HG03460 (cell line): ENCODE measurements around the gene ERGIC3.

ENCODE experiments used
- ATAC-seq: cut with Tn5 transposase; IDR thresholded peaks from one replicate; pipeline ENCODE4 v1.9.1; 2021; ENCODE audit not compliant: unreplicated experiment

ERGIC3 gene

DNA sequence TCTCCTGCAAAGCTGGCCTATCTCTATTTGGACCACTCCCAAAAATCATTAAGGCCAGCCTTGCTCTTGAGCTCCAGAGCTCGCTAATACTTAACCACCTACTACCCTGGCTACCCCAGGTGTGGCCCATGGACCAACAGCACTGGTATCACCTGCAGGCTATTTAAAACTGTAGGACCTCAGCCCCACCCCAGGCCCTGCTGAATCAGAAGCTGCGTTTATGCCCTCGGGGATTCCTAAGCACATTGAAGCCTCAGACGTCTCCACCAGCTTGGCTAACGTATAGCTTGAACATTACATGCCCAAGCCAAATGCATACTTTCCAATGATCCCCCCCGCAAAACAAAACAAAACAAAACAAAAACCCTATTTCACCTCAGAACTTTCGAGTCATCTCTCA is 54.0 kb downstream of the ERGIC3 start:
- no peak for ATAC-seq

DNA sequence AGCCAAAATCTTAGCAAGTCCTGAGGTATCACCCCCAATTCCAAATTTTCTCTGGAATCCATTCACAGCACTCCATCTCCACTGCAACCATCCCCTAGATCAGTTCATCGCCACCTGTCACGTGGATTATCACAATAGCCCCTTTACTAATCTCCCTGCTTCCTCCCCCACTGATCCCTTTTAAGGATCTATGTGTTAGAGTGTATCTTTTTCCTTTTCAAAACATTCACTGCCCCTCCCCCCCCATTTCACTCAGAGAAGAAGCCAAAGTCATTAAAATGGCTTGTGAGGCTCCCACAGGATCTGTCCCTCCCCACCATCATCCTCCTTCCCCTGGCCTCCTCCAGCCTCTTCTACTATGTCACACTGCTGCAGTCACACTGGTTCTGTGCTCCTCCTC is 55.3 kb downstream of the ERGIC3 start:
- no peak for ATAC-seq

DNA sequence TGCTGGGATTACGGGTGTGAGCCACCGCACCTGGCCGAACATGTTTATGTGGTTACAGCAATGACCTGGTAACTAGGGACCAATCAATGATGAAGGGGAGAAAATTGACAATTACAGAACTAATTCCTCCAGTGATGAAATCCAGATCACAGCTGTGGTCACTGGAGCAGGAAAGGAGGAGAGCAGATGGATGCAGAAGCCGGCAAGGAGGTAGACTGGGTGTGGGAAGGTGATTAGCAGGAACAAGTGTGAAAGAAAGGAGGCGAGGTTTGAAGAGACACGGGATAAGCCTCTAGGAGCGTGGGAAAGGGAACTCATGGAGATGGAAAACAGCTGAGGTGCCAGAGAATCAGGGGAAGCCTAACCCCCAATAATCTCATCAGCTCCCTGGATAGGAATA is 56.6 kb downstream of the ERGIC3 start:
- ATAC-seq: no peak

DNA sequence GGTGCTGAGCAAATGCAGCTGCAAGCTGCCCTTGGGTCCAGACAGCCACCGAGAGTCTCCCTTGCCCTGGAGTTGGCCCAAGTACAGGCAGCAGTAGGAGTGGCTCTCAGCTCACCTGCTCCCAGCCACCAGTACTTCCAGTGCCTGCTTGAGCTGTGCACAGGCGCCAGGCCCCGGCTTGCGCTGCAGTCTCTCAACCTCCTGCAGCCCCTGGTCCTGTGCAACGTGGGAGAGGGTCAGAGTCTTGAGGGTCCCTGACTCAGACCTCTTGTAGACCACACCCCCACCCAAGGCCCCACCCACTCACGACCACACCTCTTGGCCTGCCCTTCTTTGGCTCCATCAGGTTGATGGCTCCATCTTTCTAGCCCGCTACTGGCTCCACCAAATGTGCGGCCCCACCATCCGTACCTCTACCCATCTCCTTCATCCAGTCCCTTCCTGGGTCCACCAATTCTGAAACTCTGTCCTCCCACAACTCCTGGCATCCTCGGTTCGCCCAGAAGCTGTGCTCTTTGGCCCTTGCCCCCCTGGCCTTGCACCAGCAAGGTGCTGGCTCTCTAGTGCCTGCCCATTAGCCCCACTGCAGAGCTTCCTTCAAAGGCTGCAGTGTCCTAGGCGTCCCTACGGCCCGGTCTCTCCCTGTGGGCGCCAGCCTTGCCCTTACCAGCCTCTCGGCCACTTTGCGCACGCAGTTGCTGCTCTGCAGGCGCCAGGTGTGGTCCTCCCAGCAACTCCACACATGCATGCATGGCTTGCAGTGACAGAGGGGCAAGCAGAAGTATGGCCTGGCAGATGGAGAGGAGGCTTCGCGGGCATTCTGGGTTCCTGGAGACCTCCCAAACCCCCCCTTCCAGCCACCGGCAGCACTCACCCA is 57.3 kb downstream of the ERGIC3 start:
- no peak for ATAC-seq

DNA sequence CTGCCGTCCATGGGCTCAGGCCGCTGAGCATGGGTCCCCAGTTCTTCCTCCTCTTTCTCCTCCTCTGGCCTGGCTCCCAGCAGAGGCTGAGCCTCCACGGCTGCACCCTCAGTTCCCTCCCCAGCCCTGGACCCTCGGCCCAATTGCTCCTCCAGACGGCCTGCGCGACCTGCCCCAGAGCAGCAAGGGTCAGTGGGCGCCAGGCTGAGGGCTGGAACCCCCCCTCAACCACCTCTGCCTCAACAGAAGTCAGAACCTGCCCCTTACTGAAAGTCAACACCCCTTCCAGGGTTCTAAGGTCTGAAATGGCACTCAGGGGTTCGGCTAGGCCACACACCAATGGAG is 57.9 kb downstream of the ERGIC3 start:
- ATAC-seq: no peak

DNA sequence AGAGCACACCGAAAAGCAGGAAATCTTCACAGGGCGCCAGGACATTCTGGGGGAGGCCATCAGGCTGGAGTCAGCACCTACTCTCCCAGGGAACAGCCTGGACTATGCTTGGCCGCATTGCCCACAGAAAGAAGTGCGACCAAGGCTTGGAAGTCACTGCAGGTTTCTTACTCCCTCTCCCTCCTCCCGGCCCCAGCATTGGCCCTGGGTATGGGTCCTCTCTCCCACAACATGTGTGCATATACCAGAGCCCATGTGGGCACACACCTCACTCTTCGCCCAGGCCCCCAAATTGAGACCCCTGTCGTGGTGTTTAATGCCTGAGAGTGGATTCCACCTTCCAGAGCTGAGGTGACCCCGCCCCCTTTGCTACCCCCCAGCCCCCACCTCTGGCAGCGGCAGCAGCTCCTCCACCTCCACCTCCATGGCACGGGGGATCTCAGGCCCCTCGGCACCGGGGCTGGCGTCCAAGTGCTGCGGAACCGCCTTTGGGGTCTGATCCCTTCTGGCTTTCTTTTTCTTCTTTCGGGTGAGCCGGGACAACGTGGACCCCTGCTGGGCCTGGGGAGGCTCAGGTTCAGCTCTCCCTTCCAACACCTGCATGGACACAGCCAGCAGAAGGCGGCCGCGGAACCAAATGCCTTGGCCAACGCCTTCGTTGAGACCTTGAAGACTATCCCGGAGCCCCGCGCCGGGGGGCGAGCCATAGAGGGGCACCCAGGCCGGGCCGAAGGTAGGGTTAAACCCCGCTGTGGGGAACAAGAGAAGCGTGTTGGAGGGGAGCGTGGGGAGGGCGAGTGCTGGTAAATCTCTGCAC is 58.5 kb downstream of the ERGIC3 start:
- ATAC-seq: no peak

DNA sequence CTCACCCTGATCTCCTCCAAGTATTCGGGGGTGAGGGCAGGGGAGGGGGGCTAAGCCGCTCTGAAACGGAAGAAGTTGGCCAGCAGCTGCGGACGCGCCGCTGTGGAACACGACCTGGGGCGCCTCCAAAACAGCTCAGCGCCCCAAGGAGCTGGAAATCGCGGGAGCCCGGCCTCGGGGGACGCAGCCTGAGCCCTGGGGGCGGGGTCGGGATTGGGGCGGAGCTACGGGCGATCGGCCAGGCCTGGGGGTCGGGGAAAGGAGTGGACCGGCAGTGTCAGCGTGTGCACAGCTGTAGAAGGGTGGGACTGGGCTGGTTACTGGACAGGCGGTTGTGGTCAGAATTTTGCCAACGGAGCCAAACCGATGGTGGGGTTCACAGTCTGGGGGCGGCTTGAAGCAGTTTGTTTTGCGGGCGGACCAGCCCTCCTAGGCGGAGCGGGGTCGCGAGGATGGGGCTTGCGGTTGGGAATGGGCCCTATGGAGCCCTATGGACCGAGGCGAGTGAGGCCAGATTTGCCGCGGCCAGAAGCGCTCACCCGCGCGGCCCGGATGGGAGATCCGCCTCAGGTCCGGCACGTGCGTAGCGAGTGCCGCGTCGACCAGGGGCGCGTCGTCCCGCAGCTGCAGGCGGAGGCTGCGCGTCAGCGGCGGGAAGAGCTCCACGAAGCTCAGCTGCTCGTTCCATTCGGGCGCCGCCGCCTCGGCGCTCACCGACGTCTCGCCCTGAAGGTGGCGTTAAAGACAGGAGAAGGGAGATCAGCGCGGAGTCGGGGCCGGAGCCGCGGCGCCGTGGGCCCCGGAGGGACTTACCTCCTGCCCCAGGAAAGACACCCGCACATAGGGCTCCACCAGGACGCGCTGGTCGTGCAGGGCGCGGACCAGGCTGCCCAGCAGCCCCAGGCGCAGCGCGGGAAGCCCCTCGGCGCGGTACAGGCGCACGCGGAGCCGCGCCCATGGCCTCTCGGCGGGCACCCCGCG is 59.4 kb downstream of the ERGIC3 start:
- no peak for ATAC-seq

DNA sequence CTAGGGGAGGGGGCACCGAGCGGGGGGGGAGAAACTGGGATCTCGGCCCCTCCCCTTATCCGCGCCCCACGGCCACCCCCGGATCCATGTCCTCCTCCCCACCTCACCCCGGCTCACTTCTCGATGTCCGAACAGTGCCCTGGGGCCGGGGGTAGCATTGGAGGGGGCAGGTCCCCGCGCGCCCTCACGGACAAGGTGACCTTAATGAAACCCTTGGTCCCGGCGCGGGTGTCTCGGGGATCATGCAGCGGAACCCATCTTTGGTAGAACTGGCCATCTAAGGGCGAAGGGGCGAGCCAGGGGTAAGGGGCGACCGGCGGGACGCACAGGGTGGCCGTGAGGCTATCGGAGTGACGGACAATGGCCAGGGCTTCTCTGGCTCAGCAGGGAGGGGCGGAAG is 60.1 kb downstream of the ERGIC3 start:
- ATAC-seq: no peak

DNA sequence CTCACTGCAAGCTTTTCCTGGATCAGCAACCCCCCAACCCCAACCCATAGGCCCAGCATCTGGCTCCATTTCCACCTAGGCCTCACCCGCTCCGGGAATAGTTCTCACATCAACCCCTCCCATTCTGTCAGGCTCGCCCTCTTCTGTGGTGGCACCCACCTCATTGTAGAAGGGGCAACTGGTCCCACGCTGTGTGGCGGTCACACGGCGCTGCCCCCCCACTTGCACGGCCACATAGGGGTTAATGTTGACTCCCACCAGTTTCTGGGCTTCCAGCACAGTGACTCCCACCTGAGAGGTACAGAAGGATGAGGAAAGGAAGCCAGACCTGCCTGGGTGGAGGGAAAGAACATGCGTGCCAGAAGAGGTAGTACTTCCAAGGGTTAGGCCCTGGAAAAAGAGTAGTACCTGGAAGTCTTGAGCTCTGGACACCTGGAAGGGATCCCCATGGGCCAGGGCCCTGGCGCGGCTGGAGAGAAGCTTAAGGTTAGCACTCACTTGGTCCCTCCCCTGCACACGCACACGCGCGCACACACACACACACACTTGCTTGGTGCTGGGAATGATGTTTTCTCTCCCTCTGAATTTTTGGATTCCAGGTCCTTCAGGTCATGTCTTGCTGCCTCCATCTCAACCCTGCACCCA is 61.1 kb downstream of the ERGIC3 start:
- ATAC-seq: no peak

DNA sequence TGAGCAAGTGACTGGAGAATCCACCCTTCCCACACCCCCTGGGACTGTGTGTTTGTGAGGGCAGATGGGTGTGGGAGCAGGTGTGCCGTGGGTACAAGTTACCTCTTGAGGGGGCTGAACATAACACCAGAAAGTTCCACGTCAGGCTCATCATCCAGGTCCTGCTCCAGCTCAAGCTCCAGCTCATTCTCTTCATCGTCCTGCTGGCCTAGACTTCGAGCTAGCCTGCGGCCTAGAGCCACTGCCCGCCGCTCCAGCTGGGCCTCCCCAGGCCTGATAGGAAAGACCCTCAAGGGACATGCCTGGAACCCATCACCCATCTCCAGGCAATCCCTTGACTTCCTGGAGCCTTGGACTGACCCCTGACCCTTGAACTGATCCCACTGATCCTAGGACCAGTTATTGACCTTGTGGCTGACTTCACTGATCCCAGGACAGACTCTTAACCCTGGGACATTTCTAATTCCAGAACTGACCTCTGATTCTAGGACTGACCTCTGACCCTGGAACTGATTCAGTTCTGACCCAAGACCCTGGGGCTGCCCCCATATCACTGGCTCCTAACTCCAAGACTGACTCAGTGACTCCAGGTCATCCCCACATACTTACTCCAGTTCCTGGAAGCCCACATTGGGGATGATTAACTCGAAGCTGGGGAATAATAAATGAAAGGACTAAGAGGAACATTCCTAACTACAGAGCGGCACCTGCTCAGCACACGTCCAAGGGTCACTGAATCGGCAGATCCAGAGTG is 62.0 kb downstream of the ERGIC3 start:
- ATAC-seq: no peak

DNA sequence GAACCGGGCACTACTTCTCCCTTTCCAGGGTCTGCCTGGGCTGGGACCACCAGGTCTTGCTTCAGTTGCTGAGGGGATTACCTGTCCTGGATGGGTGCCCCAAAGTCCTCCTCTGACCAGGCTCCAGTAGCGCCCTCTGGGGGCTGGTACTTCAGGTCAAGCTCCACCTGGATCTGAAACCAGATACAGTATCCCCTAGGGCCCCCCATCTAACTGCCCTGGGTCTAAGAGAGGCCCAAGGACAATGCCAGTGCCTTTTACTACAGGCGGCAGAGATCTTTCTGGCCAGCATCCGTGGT is 62.5 kb downstream of the ERGIC3 start:
- ATAC-seq: no peak

DNA sequence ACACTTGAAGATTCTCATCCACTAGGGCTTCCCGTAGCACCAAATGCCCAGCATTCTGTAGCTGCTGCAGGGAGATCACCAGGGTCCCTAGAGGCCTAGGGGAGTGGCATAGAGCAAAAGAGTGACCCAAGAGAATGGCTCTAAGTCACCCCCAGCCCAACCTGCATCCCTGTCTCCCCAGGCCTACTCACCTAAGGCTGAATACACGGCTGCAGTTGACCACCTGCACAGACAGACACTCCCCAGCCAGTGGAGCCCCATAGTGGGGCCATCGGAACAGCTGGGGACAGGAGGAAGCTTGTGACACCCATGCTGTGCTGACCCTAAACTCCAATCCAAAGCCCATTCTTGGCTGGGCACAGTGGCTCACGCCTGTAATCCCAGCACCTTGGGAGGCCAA is 64.2 kb downstream of the ERGIC3 start:
- no peak for ATAC-seq
